ENCODE data around the gene TMEM40. TPM values are rescaled to one million over a fixed set of nuclear protein-coding genes. Genes with fewer than 3 reads are reported as not detected.

The TMEM40 gene
- total and polyA plus RNA-seq, 2 of the 13 experiments (the other 11 are each of a cell fraction or from before 2014, with no cell fraction given): 0.16 TPM; not detected in 1

- TF ChIP-seq SMAD1 (CRISPR knock-in tag; IDR thresholded peaks at IDR 0.05; ENCODE audit: borderline replicate concordance, low read depth): no peak
- TF ChIP-seq KLF9 (CRISPR knock-in tag; IDR thresholded peaks at IDR 0.05; ENCODE audit: low read depth): no peak
- TF ChIP-seq MAZ (IDR thresholded peaks at IDR 0.05; ENCODE audit: borderline replicate concordance, low read depth, low read length): no peak
- 0 out of 2 replicates have a peak, but pooled peaks have one; percentile 24 for TF ChIP-seq MAZ (CRISPR knock-in tag; IDR thresholded peaks at IDR 0.05; ENCODE audit: low read depth)
These were observed 38.8 kb downstream of the TMEM40 start (continued) for GRCh38 chr3:12719984-12720898.

DNA sequence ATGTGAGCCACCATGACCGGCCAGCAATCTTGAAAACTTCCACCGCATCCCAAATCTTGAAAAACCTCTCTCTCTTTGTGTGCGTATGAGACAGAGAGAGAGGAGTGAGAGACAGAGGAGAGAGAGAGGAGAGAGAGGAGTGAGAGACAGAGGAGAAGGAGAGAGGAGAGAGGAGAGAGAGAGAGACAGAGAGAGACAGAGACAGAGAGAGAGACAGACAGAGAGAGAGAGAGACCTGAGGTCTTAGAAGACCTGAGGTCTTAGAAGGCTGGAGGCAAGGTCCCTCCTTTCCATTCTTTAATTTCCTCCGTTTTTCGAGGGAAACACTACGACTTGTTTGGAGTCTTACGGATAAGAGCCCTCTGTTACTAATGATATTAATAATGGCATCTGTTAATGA is 39.5 kb downstream of the TMEM40 start:
- no TSS peak for BruUV-seq (replicated peaks)
- Histone ChIP-seq H2AFZ (ENCODE audit: low read length) (no peak overlapping the region), H3K9ac (ENCODE audit: insufficient read depth, low read depth, low read length) (no peak overlapping the region), H3K9me3 (ENCODE audit: low read length) (no peaks in the 10 kb centered on the region), H3K4me1 (ENCODE audit: insufficient read depth, low read length) (peaks cover 10% of the 10 kb centered on the region), H3K4me3 (replicated peaks in 1 of 3; ENCODE audit: insufficient read depth in 1 of 3, low read depth in 2 of 3, low read length in 3 of 3) (no peak overlapping the region), H3K27me3 (ENCODE audit: control insufficient read depth in 1 of 2, insufficient read depth in 2 of 2, low read length in 2 of 2) (no peaks in the 10 kb centered on the region), H3K4me2 (ENCODE audit: low read depth, low read length) (peak overlapping the region; percentile 56), H4K20me1 (ENCODE audit: insufficient read depth, low read length) (no peaks in the 10 kb centered on the region), H3K36me3 (replicated peaks in 1 of 2; ENCODE audit: control insufficient read depth in 1 of 2, insufficient read depth in 2 of 2, low read length in 2 of 2) (no peaks in the 10 kb centered on the region), H3K79me2 (ENCODE audit: insufficient read depth, low read length) (no peaks in the 10 kb centered on the region), H3K27ac (ENCODE audit: extremely low read length, insufficient read depth, low read length) (no peak overlapping the region)
- DNase-seq (ENCODE audit: low spot score) (no peak), ATAC-seq (no peak), FAIRE-seq (no peak)
- CTCF ChIA-PET (ENCODE audit: low intra/inter-chr PET ratio, low total read pairs): interaction anchor here (1.1 kb wide), 1 partner anchor 13 kb away, joined by 6 read pairs; no protein-coding TSS in a partner anchor
- WGBS (ENCODE audit: low lambda C conversion rate): 27% methylated on average over 7 of the region's 7 CpGs
- intact Hi-C loops (cut with micrococcal nuclease; ENCODE audit: unreplicated experiment): no loop called here
- TF ChIP-seq GFI1 (CRISPR knock-in tag; IDR thresholded peaks at IDR 0.05; ENCODE audit: borderline replicate concordance): no peak
- TF ChIP-seq NFKB2 (CRISPR knock-in tag; IDR thresholded peaks at IDR 0.05; ENCODE audit: borderline replicate concordance): no peak
- no peak for TF ChIP-seq ZNF629 (CRISPR knock-in tag; conservative IDR thresholded peaks at IDR 0.05)
- TF ChIP-seq KDM2A (CRISPR knock-in tag; IDR thresholded peaks at IDR 0.05; ENCODE audit: borderline replicate concordance, low read depth): no peak
- no peak for TF ChIP-seq ZKSCAN8 (CRISPR knock-in tag; IDR thresholded peaks at IDR 0.05; ENCODE audit: borderline replicate concordance)
- TF ChIP-seq HNRNPH1 (optimal IDR thresholded peaks at IDR 0.05; ENCODE audit: low read depth, low read length): no peak
- no peak for TF ChIP-seq FOSL1 (CRISPR knock-in tag; IDR thresholded peaks at IDR 0.05; ENCODE audit: borderline replicate concordance)
- TF ChIP-seq TGIF2 (CRISPR knock-in tag; IDR thresholded peaks at IDR 0.05): no peak
- POLR2A ChIA-PET: no interaction called here
- in situ Hi-C loops (cut with HindIII; ENCODE audit: extremely low pct_ligation_motif_present, low pct_unique_long_range_greater_than_20kb): no loop called here
